GM23338 (cell line): Measurements from ENCODE around the gene KIAA1191. TPM values are rescaled to one million over a fixed set of nuclear protein-coding genes. Genes with fewer than 3 reads are reported as not detected.

ENCODE experiments used
- ATAC-seq: fragments of 200-7000 bp; cut with Tn5 transposase; 3 replicates; pipeline ENCODE4 v1.9.1; 2020
- DNase-seq: peaks from one replicate; pipeline ENCODE4 v3.0.0-alpha.2; 2015; ENCODE audit warnings: low spot score
- H2AFZ ChIP-seq: fragments of 200-600 bp; sonication (generic); 2 replicates; pipeline ENCODE4 v1.8.0; 2016; ENCODE audit warnings: antibody characterized with exemption, mild to moderate bottlenecking, moderate library complexity
- H3F3A ChIP-seq: fragments of 200-600 bp; sonication (generic); replicated peaks from 2 replicates; pipeline ENCODE4 v1.8.0; 2017; ENCODE audit warnings: antibody characterized with exemption, mixed run types, low read depth
- H3K27ac ChIP-seq: fragments of 200-600 bp; sonication (generic); 2 replicates; pipeline ENCODE4 v1.6.1; 2016; ENCODE audit warnings: low read depth
- H3K27me3 ChIP-seq: fragments of 200-600 bp; sonication (generic); 2 replicates; pipeline ENCODE4 v1.8.0; 2016; ENCODE audit warnings: mild to moderate bottlenecking, mixed run types, moderate library complexity; ENCODE audit not compliant: insufficient read depth
- H3K36me3 ChIP-seq: fragments of 200-600 bp; sonication (generic); 2 replicates; pipeline ENCODE4 v1.8.0; 2016; ENCODE audit warnings: mild to moderate bottlenecking; ENCODE audit not compliant: insufficient read depth
- H3K4me1 ChIP-seq: fragments of 200-600 bp; sonication (generic); 2 replicates; pipeline ENCODE4 v1.8.0; 2016; ENCODE audit warnings: mild to moderate bottlenecking, moderate library complexity; ENCODE audit not compliant: insufficient read depth
- H3K4me2 ChIP-seq: fragments of 200-600 bp; sonication (generic); 2 replicates; pipeline ENCODE4 v1.7.1; 2017; ENCODE audit warnings: mixed run types
- H3K4me3 ChIP-seq: fragments of 200-600 bp; sonication (generic); 2 replicates; pipeline ENCODE4 v1.6.1; 2016; ENCODE audit warnings: mixed run types
- H3K79me2 ChIP-seq: fragments of 200-600 bp; sonication (generic); replicated peaks from 2 replicates; pipeline ENCODE4 v1.8.0; 2017; ENCODE audit warnings: mild to moderate bottlenecking; ENCODE audit not compliant: insufficient read depth
- H3K9me2 ChIP-seq: fragments of 200-600 bp; sonication (generic); 2 replicates; pipeline ENCODE4 v1.8.0; 2017; ENCODE audit not compliant: insufficient read depth
- H4K20me1 ChIP-seq: fragments of 200-600 bp; sonication (generic); replicated peaks from 2 replicates; pipeline ENCODE4 v1.8.0; 2017; ENCODE audit warnings: mild to moderate bottlenecking; ENCODE audit not compliant: insufficient read depth
- H3K27ac Mint-ChIP-seq: 2 replicates; pipeline ENCODE4 v1.8.0; 2020; ENCODE audit warnings: inconsistent platforms, mild to moderate bottlenecking, moderate library complexity, mixed read lengths
- H3K27me3 Mint-ChIP-seq: 3 replicates; pipeline ENCODE4 v1.8.0; 2022; ENCODE audit warnings: low read depth, mild to moderate bottlenecking, moderate library complexity, mixed read lengths, inconsistent platforms; ENCODE audit not compliant: insufficient read depth, poor library complexity
- H3K36me3 Mint-ChIP-seq: 3 replicates; pipeline ENCODE4 v1.8.0; 2021; ENCODE audit warnings: low read depth, mild to moderate bottlenecking, inconsistent platforms, moderate library complexity, mixed read lengths
- H3K4me1 Mint-ChIP-seq: 3 replicates; pipeline ENCODE4 v1.8.0; 2020; ENCODE audit warnings: mild to moderate bottlenecking, inconsistent platforms, mixed read lengths
- H3K4me3 Mint-ChIP-seq: 3 replicates; pipeline ENCODE4 v1.8.0; 2021; ENCODE audit warnings: moderate library complexity, mild to moderate bottlenecking, inconsistent platforms, mixed read lengths
- H3K9me3 Mint-ChIP-seq: 3 replicates; pipeline ENCODE4 v1.8.0; 2020; ENCODE audit warnings: moderate library complexity, mild to moderate bottlenecking, inconsistent platforms, mixed read lengths
- CREB1 ChIP-seq: fragments of 250-450 bp; sonication (Bioruptor Pico); IDR thresholded peaks from 2 replicates; pipeline ENCODE4 v1.5.0; 2020; ENCODE audit warnings: low read depth, mild to moderate bottlenecking, moderate library complexity
- CTCF ChIP-seq, 2 experiments: fragments of 200-600 bp in 1 of 2; sonication (generic) in 1 of 2; conservative IDR thresholded peaks; 2 replicates each; pipeline versions ENCODE4 v1.5.1 to v1.6.1; 2016 to 2017; ENCODE audit warnings: antibody characterized with exemption in 2 of 2, low read depth in 2 of 2, mild to moderate bottlenecking in 2 of 2, moderate library complexity in 1 of 2
- ETS1 ChIP-seq: IDR thresholded peaks from 2 replicates; pipeline ENCODE4 v1.6.1; 2016; ENCODE audit warnings: antibody characterized with exemption
- EZH2 ChIP-seq: fragments of 200-600 bp; sonication (generic); IDR thresholded peaks from one replicate; pipeline ENCODE4 v1.8.0; 2017; ENCODE audit warnings: antibody characterized with exemption, mild to moderate bottlenecking, low read depth; ENCODE audit not compliant: unreplicated experiment
- EZH2phosphoT487 ChIP-seq: fragments of 200-600 bp; sonication (generic); IDR thresholded peaks from one replicate; pipeline ENCODE4 v1.8.1; 2018; ENCODE audit warnings: antibody characterized with exemption; ENCODE audit not compliant: unreplicated experiment
- JUNB ChIP-seq: IDR thresholded peaks from one replicate; pipeline ENCODE4 v1.6.1; 2016; ENCODE audit warnings: antibody characterized with exemption; ENCODE audit not compliant: unreplicated experiment
- NANOG ChIP-seq: IDR thresholded peaks from 2 replicates; pipeline ENCODE4 v1.6.1; 2016; ENCODE audit warnings: antibody characterized with exemption, borderline replicate concordance
- POLR2AphosphoS5 ChIP-seq: IDR thresholded peaks from 2 replicates; pipeline ENCODE4 v1.6.1; 2016; ENCODE audit warnings: antibody characterized with exemption, low read depth
- REST ChIP-seq: IDR thresholded peaks from one replicate; pipeline ENCODE4 v1.6.1; 2018; ENCODE audit warnings: antibody characterized with exemption; ENCODE audit not compliant: unreplicated experiment
- STAT1 ChIP-seq: IDR thresholded peaks from one replicate; pipeline ENCODE4 v1.6.1; 2016; ENCODE audit warnings: antibody characterized with exemption; ENCODE audit not compliant: unreplicated experiment
- ZNF114 ChIP-seq: fragments of 250-450 bp; sonication (Bioruptor Pico); IDR thresholded peaks from 2 replicates; pipeline ENCODE4 v1.5.0; 2020; ENCODE audit warnings: mild to moderate bottlenecking, moderate library complexity
- ZNF331 ChIP-seq: fragments of 250-450 bp; sonication (Bioruptor Pico); IDR thresholded peaks from 2 replicates; pipeline ENCODE4 v1.5.0; 2020; ENCODE audit warnings: low read depth, mild to moderate bottlenecking, moderate library complexity
- ZNF462 ChIP-seq: fragments of 250-450 bp; sonication (Bioruptor Pico); IDR thresholded peaks from 2 replicates; pipeline ENCODE4 v1.5.0; 2020; ENCODE audit warnings: mild to moderate bottlenecking, moderate library complexity
- long read RNA-seq: library from polyadenylated mRNA; unstranded; transcript quantifications from one replicate; pipeline ENCODE4 v2.0.0, GENCODE V29; 2020; ENCODE audit not compliant: unreplicated experiment
- polyA plus RNA-seq: library from polyadenylated mRNA; unstranded; fragments of >200 nt; fragmentation: Nextera tagmentation; extraction: Ambion mirVana; gene quantifications from 2 replicates; pipeline ENCODE4 v1.2.1, GENCODE V29; 2016
- total RNA-seq: library from RNA; depleted of rRNA; stranded (reverse); fragments of >200 nt; shearing (Covaris generic); gene quantifications from 2 replicates; pipeline ENCODE4 v1.2.3, GENCODE V29; 2014; rRNA removed

Gene KIAA1191
- 87.2 and 87.4 TPM in 2 replicates for total RNA-seq
- polyA plus RNA-seq = 52.3 and 53.7 TPM in 2 replicates
- long read RNA-seq, transcript KIAA1191-201 (9 exons, 2,991 nt) = major isoform, 10 of 25 reads
- long read RNA-seq, partial matches to known transcripts = 6 of 25 reads
- long read RNA-seq, other reads (novel, unspliced or antisense) = 8 of 25 reads

GRCh38 chr5:176361437-176362232 lies at the start of gene KIAA1191:
Gene KIAA1191, minus strand, starts transcription at chr5:176361764. Its CDS starts 2,256 bp downstream, at chr5:176359508.
- ATAC-seq = peak; percentile 74
- TF ChIP-seq CTCF (conservative IDR thresholded peaks at IDR 0.05; ENCODE audit: low read depth in 2 of 2) = peak in 1 of 2 experiments; percentile 25; a peak in 1 of 4 replicates
- TF ChIP-seq EZH2 = no peak
- TF ChIP-seq JUNB = no peak
- TF ChIP-seq EZH2phosphoT487 = no peak
- TF ChIP-seq POLR2AphosphoS5 = peak; percentile 99
- TF ChIP-seq STAT1 = no peak
- peak; percentile 72 for TF ChIP-seq ETS1
- no peak for TF ChIP-seq ZNF114 (CRISPR knock-in tag)
- TF ChIP-seq ZNF462 (CRISPR knock-in tag) = no peak
- 0 out of 2 replicates have a peak, but pooled peaks have one; percentile 18 for TF ChIP-seq CREB1 (CRISPR knock-in tag)
- no peak for TF ChIP-seq NANOG
- no peak for TF ChIP-seq ZNF331
- TF ChIP-seq REST = no peak
- Histone ChIP-seq H4K20me1 (peaks cover 18% of the 10 kb centered on the region), H3K4me3 (peak within 1 kb of the TSS; percentile 99), H3K27ac (peak within 1 kb of the TSS; percentile 91), H3F3A (no peaks in the 10 kb centered on the region), H3K9me2 (no peaks in the 10 kb centered on the region), H2AFZ (peak within 1 kb of the TSS; percentile 99), H3K36me3 (peaks cover 10% of the 10 kb centered on the region; the same call in 1 of the 2 replicates), H3K79me2 (peaks cover 46% of the 10 kb centered on the region), H3K4me1 (peaks cover 2% of the 10 kb centered on the region; the same call in 1 of the 2 replicates), H3K27me3 (peaks cover 45% of the 10 kb centered on the region), H3K4me2 (peak within 1 kb of the TSS; percentile 94)
- Mint-ChIP-seq H3K27ac (peak within 1 kb of the TSS; percentile 99), H3K36me3 (peaks cover 28% of the 10 kb centered on the region), H3K4me1 (peaks cover 8% of the 10 kb centered on the region), H3K9me3 (no peaks in the 10 kb centered on the region), H3K27me3 (peaks cover 36% of the 10 kb centered on the region), H3K4me3 (peak within 1 kb of the TSS; percentile 99)
- DNase-seq = peak; percentile 90
